Spleen (tissue), 11 donors: Measurements from ENCODE around the gene FGF13. TPM values are rescaled to one million over a fixed set of nuclear protein-coding genes. Genes with fewer than 3 reads are reported as not detected.

Experiments used
- DNase-seq: peaks from one replicate; pipeline ENCODE4 v3.0.0-alpha.2; 2020
- H3K27ac ChIP-seq, 8 donors: fragments of 200-600 bp; sonication (generic) in 7 of 8; 1 replicate in 4 of 8; 2 replicates in 4 of 8; pipeline versions ENCODE4 v1.5.0 to v1.8.0; 2016 to 2021; ENCODE audit warnings: inconsistent platforms in 4 of 8, mild to moderate bottlenecking in 4 of 8, moderate library complexity in 1 of 8
- H3K27me3 ChIP-seq, 7 donors: fragments of 200-600 bp; sonication (generic) in 6 of 7; replicated peaks in 1 of 7; 1 replicate in 4 of 7; 2 replicates in 3 of 7; pipeline versions ENCODE4 v1.5.0 to v1.8.0; 2016 to 2021; ENCODE audit warnings: inconsistent platforms in 3 of 7, mild to moderate bottlenecking in 1 of 7
- H3K36me3 ChIP-seq, 6 donors: fragments of 200-600 bp; sonication (generic) in 5 of 6; 1 replicate in 4 of 6; 2 replicates in 2 of 6; pipeline versions ENCODE4 v1.5.0 to v1.8.0; 2016 to 2021; ENCODE audit warnings: inconsistent platforms in 2 of 6
- H3K4me1 ChIP-seq, 6 donors: fragments of 200-600 bp; sonication (generic) in 5 of 6; 1 replicate in 3 of 6; 2 replicates in 3 of 6; pipeline versions ENCODE4 v1.5.0 to v1.8.0; 2016 to 2021; ENCODE audit warnings: inconsistent platforms in 3 of 6
- H3K4me3 ChIP-seq, 8 donors: fragments of 200-600 bp; sonication (generic) in 7 of 8; 1 replicate in 4 of 8; 2 replicates in 4 of 8; pipeline versions ENCODE4 v1.5.0 to v1.8.0; 2016 to 2021; ENCODE audit warnings: inconsistent platforms in 4 of 8, mild to moderate bottlenecking in 4 of 8, moderate library complexity in 2 of 8
- H3K9me3 ChIP-seq, 8 donors: fragments of 200-600 bp; sonication (generic) in 7 of 8; 1 replicate in 4 of 8; 2 replicates in 4 of 8; pipeline versions ENCODE4 v1.5.0 to v1.8.0; 2016 to 2021; ENCODE audit warnings: inconsistent platforms in 4 of 8
- CTCF ChIP-seq, 11 experiments: fragments of 200-600 bp in 7 of 11; fragments of 450-650 bp in 4 of 11; sonication (generic) in 4 of 11; IDR thresholded peaks in 8 of 11; conservative IDR thresholded peaks in 3 of 11; 1 replicate in 7 of 11; 2 replicates in 4 of 11; pipeline versions ENCODE4 v1.4.0 to v1.8.0; 2016 to 2021; ENCODE audit warnings: antibody characterized with exemption in 11 of 11, inconsistent platforms in 4 of 11, mild to moderate bottlenecking in 1 of 11
- POLR2A ChIP-seq, 3 donors: fragments of 450-650 bp; IDR thresholded peaks; one replicate each; pipeline ENCODE4 v1.5.1; 2017; ENCODE audit warnings: antibody characterized with exemption in 3 of 3, mild to moderate bottlenecking in 1 of 3
- POLR2AphosphoS5 ChIP-seq, 3 donors: sonication (generic); formaldehyde crosslinking; IDR thresholded peaks; one replicate each; pipeline ENCODE4 v1.5.1; 2017; ENCODE audit warnings: antibody characterized with exemption in 3 of 3
- WGBS, 5 donors: extraction: QIAGEN DNeasy Blood & Tissue Kit in 3 of 5; methylation state at CpG; one replicate each; pipeline versions ENCODE4 v1.1.5 to v1.1.7; 2013 to 2018; 5-methylcytosine and 5-hydroxymethylcytosine counted together
- intact Hi-C: fragments of 100-400 bp; cut with DNase I; formaldehyde crosslinking; loops from one replicate; pipeline ENCODE4 v1.15.0; 2023; ENCODE audit warnings: low total_unique reads
- polyA plus RNA-seq, 3 donors: library from polyadenylated mRNA; stranded (reverse); fragments of 200-250 nt; gene quantifications; one replicate each; pipeline ENCODE4 v1.2.1, GENCODE V29; 2013
- total RNA-seq, 7 donors: library from RNA; depleted of rRNA in 3 of 7; stranded (reverse); fragments of >200 nt in 3 of 7; fragmentation: NEBNext Ultra II Directional in 4 of 7; extraction: Animal tissue kit (Norgen Biotek cat#: 25700) in 4 of 7; gene quantifications; one replicate each; pipeline versions ENCODE4 v1.1.0 to v1.2.1, GENCODE V29; 2016 to 2021
- donor health status: healthy with polysubstance abuse.
- donor health status: DM: no; HTN: no; CAD: no; lungs with moderate emphysema.
- donor health status: DM: no; HTN: no; CAD: no.
- donor health status: Bipolar disorder and iron deficiency.
- donor health status: healthy.
- donor health status: DM: no; HTN: no; CAD: no.
- donor health status: DM: yes; HTN: yes; CAD: no.

FGF13 gene
- total and polyA plus RNA-seq, 10 donors = 2.3 to 10.9 (median 4.9) TPM

GRCh38 chrX:138683600-138683999, 27.9 kb downstream of the FGF13 start:
- intact Hi-C loops = no loop called here
- Histone ChIP-seq H3K36me3 (no peaks in the 10 kb centered on the region), H3K4me1 (no peaks in the 10 kb centered on the region), H3K9me3 (no peaks in the 10 kb centered on the region), H3K27ac (no peak overlapping the region), H3K27me3 (peaks cover 0 to 5% (median 0%) of the 10 kb centered on the region in 7 donors), H3K4me3 (no peak overlapping the region)
- no peak for DNase-seq
- WGBS, 5 donors = 69 to 84% (median 79%) methylated on average over 4 of the region's 4 CpGs
- TF ChIP-seq CTCF (IDR thresholded peaks at IDR 0.05 in 8 of 11, conservative IDR thresholded peaks at IDR 0.05 in 3 of 11) = no peak
- no peak for TF ChIP-seq POLR2A (IDR thresholded peaks at IDR 0.05)
- TF ChIP-seq POLR2AphosphoS5 (IDR thresholded peaks at IDR 0.05) = no peak

DNA sequence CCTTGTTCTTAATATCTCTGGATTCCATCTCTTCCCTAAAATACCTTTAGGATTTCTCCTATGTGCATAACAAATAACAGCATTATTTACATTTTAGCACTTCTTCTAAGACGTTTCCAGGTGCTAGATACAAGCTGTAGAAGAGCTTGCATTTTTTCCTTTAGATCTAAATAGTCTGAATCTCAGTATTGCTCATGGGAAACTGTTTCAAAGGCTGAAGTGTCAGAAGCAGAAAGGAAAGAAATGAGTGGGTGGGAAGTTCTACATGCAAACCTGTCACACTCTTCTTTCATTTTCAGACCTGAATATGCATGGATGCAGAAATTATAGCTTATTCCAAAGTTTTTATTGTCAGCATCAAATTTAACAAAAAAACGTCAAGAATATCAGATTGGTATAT, 41.8 kb downstream of the FGF13 start:
- DNase-seq = no peak
- Histone ChIP-seq H3K27me3 (no peaks in the 10 kb centered on the region), H3K4me3 (no peak overlapping the region), H3K36me3 (no peaks in the 10 kb centered on the region), H3K27ac (no peak overlapping the region), H3K4me1 (no peaks in the 10 kb centered on the region), H3K9me3 (no peaks in the 10 kb centered on the region)
- WGBS, 5 donors = 27 to 42% (median 31%) methylated on average over 2 of the region's 2 CpGs
- TF ChIP-seq CTCF (IDR thresholded peaks at IDR 0.05 in 8 of 11, conservative IDR thresholded peaks at IDR 0.05 in 3 of 11) (no peak), POLR2AphosphoS5 (IDR thresholded peaks at IDR 0.05) (no peak), POLR2A (IDR thresholded peaks at IDR 0.05) (no peak)
- intact Hi-C loops = no loop called here

DNA sequence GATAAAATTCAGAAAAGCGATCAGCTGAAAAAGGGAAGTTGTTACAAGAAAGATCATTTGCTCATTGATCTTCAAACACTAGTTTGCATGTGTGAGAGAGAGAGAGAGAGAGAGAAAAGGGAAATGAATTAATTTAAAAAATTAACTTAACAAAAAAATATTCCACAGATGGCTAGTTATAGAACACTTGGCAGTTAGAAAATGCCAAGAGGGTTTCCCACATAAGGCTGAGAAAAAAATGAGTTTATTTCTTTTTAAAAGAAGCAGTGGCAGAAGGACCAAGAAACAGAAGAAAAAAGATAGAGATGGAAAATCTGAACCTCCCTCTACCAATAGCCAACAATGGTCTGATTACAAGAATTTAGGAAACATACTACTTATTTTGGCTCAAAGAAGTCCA, 47.1 kb downstream of the FGF13 start:
- no peak overlapping the region for H3K27ac ChIP-seq
- H3K9me3 ChIP-seq = no peaks in the 10 kb centered on the region
- intact Hi-C loops = no loop called here
- H3K4me1 ChIP-seq = no peaks in the 10 kb centered on the region
- no peaks in the 10 kb centered on the region for H3K27me3 ChIP-seq
- DNase-seq = no peak
- no peaks in the 10 kb centered on the region for H3K36me3 ChIP-seq
- 49 to 85% (median 63%) methylated on average over 1 of the region's 1 CpG for WGBS, 5 donors
- TF ChIP-seq POLR2A (IDR thresholded peaks at IDR 0.05) (no peak), CTCF (IDR thresholded peaks at IDR 0.05 in 8 of 11, conservative IDR thresholded peaks at IDR 0.05 in 3 of 11) (no peak), POLR2AphosphoS5 (IDR thresholded peaks at IDR 0.05) (no peak)
- no peak overlapping the region for H3K4me3 ChIP-seq

GRCh38 chrX:138664016-138664415, 47.5 kb downstream of the FGF13 start:
- intact Hi-C loops = no loop called here
- TF ChIP-seq POLR2AphosphoS5 (IDR thresholded peaks at IDR 0.05) = no peak
- no peak for TF ChIP-seq POLR2A (IDR thresholded peaks at IDR 0.05)
- TF ChIP-seq CTCF (IDR thresholded peaks at IDR 0.05 in 8 of 11, conservative IDR thresholded peaks at IDR 0.05 in 3 of 11) = no peak
- H3K4me1 ChIP-seq = no peaks in the 10 kb centered on the region
- H3K4me3 ChIP-seq = no peak overlapping the region
- DNase-seq = no peak
- no peaks in the 10 kb centered on the region for H3K27me3 ChIP-seq
- WGBS, 5 donors = 64 to 93% (median 74%) methylated on average over 3 of the region's 3 CpGs
- H3K9me3 ChIP-seq = no peaks in the 10 kb centered on the region
- no peak overlapping the region for H3K27ac ChIP-seq
- H3K36me3 ChIP-seq = no peaks in the 10 kb centered on the region
